Suppressor macrophage treated with lipopolysaccharide for 4 hours (primary cell): ENCODE measurements around the gene SCCPDH.
"Not testable (repeated sequence)": the region's sequence is repeated elsewhere in the genome, so short reads cannot be mapped to it uniquely, and the experiment has no call there.

Source experiments
- DNase-seq: peaks from one replicate; pipeline ENCODE4 v3.0.0-alpha.2; 2020

SCCPDH gene

DNA sequence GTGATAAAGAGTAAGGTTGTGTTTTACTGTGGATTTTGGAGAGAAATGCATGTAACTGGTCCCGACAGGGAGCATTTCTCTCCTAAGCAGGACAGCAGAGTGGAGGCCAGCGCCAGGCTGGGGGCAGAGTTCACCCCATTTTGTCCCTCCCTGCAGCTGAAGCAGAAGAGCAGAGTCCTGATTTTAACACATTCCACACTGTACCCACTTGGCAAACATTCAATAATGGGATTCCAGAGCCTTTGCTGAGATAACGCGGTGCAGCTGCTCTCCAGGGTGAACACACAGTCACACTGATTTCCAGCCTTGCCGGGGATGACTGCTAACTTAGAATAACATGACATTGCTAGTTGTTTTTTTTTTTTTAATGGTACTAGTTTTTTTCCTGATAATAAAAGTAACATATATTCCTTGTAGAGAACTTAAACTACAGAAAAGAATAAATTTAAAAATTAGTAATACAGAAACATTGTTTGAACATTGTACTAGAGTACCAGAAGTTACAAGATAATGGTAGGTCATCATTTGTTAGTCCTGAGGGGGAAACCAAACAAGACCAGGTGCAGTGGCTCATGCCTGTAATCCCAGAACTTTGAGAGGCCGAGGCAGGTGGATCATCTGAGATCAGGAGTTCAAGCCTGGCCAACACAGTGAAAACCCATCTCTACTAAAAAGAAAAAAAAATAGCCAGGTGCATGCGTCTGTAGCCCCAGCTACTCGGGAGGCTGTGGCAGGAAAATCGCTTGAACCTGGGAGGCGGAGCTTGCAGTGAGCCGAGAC lies 77.2 kb downstream of the SCCPDH start:
- DNase-seq: no peak

DNA sequence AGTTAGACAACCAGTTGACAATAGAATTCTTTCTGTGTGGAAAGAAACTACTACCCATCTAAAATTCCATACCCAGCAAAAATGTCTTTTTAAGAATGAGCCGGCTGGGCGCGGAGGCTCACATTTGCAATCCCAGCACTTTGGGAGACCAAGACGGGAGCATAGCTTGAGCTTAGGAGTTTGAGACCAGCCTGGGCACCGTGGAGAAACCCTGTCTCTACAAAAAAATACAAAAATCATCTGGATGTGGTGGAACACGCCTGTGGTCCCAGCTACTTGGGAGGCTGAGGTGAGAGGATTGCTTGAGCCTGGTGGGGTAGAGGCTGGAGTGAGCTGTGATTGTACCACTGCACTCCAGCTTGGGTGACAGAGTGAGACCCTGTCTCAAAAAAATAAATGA lies 79.2 kb downstream of the SCCPDH start:
- no peak for DNase-seq

DNA sequence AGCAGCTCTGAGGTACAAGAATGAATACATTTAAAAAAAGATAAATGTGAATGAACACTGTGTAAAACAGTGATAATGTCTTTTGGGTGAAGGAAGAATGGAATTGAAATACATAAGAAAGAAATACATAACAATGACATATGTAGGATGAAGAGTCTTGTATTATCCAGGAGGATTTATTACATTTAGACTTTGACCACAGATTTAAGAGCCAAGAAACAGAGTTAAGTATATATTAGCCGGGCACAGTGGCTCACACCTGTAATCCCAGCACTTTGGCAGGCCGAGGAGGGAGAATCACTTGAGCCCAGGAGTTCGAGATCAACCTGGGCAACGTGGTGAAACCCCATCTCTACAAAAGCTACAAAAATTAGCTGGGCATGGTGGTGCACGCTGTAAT lies 79.7 kb downstream of the SCCPDH start:
- DNase-seq: no peak

- no peak for DNase-seq
Observed at GRCh38 chr1:246805135-246805716, 81.0 kb downstream of the SCCPDH start.

DNA sequence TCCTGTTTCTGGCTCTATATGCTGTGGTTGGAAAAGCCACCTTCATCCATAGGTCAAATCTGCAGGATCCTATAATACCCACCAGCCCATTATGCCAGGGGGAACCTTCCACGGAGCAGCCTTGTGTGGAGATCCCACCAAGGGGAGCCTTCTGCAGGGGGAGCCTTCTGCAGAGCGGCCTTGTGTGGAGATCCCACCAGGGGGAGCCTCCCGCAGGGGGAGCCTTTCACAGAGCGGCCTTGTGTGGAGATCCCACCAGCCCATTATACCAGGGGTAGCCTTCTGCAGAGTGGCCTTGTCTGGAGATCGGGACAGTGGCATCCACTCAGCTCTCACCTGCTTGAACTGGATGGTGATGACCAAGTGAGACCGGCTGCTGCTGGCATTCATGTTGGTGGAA lies 85.3 kb downstream of the SCCPDH start:
- DNase-seq: no peak

DNA sequence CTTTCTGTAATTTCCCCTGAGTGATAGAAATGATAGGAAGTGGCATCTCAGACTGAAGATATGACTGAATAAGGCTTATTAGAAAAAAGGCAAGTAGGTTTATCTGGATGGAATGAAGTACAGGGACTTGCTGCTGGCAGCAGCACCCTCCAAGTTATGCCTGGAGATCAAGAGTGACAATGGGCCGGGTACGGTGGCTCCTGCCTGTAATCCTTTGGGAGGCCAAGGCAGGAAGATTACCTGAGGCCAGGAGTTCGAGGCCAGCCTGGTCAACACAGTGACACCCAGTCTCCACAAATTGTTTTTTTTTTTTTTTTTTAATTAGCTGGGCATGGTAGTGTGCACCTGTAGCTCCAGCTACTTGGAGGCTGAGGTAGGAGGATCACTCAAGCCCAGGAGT lies 87.8 kb downstream of the SCCPDH start:
- DNase-seq: no peak

DNA sequence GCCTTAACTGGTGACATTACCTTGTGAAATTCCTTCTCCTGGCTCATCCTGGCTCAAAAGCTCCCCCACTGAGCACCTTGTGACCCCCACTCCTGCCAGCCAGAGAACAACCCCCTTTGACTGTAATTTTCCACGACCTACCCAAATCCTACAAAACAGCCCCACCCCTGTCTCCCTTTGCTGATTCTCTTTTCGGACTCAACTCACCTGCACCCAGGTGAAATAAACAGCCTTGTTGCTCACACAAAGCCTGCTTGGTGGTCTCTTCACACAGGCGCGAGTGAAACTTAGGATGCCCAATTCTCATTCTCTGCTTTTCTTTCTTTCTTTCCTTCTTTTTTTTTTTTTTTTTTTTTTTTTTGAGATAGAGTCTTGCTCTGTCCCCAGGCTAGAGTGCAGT lies 89.1 kb downstream of the SCCPDH start:
- DNase-seq: not testable (repeated sequence)

- DNase-seq: no peak
Observed at GRCh38 chr1:246814890-246815289, 90.7 kb downstream of the SCCPDH start.

DNA sequence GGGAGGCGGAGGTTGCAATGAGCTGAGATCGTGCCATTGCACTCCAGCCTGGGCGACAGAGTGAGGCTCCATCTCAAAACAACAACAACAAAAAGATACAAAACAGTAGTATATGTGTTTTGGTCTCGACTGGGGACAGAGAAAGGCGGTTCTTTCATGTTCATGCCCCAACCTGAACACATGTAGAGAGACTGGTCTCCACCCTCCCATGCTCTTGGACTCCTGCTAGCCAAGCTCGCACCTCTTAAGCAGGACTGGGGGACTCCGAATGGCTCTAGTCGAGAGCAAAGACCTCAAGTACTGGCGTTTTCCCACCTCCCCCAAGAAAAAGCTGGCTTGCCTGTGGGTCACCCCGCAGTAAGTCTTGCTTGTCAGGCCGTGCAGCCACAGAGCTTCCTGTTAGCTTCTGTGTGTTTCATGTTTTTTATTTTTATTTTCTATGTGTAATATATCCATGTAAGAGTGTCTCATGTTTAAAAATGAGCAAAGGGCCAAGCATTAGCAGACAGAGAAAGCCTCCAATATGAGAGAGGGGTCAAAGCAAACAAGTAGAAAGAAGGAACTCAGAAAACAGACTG lies 91.6 kb downstream of the SCCPDH start:
- no peak for DNase-seq
